8988T (cell line): ENCODE results near the gene MFN1.
"Not testable (repeated sequence)": the region's sequence is repeated elsewhere in the genome, so short reads cannot be mapped to it uniquely, and the experiment has no call there.

Experiments used
- DNase-seq: peaks from one replicate; pipeline ENCODE4 v3.0.0; 2011

MFN1 gene

GRCh38 chr3:179347345-179348194 is at the start of gene MFN1:
Gene MFN1 (plus strand): TSS chr3:179347709. CDS start chr3:179348852, 1,143 bp downstream.
- peak; percentile 73 for DNase-seq

- DNase-seq: no peak
Measured at GRCh38 chr3:179297971-179298725, 49.4 kb upstream of the MFN1 start.

GRCh38 chr3:179299316-179299715 is 48.2 kb upstream of the MFN1 start:
- no peak for DNase-seq

GRCh38 chr3:179299999-179300613 is 47.4 kb upstream of the MFN1 start:
- no peak for DNase-seq

GRCh38 chr3:179301645-179302044 is 45.9 kb upstream of the MFN1 start:
- DNase-seq: no peak

GRCh38 chr3:179302111-179302510 is 45.4 kb upstream of the MFN1 start:
- DNase-seq: no peak

- no peak for DNase-seq
Measured at GRCh38 chr3:179304605-179305004, 42.9 kb upstream of the MFN1 start.

- not testable (repeated sequence) for DNase-seq
Measured at GRCh38 chr3:179307362-179307761, 40.1 kb upstream of the MFN1 start.

GRCh38 chr3:179308001-179308400 is 39.5 kb upstream of the MFN1 start:
- DNase-seq: no peak

- DNase-seq: no peak
Measured at GRCh38 chr3:179309225-179310078, 38.1 kb upstream of the MFN1 start.

- DNase-seq: no peak
Measured at GRCh38 chr3:179318876-179319275, 28.6 kb upstream of the MFN1 start.

GRCh38 chr3:179321668-179322285 is 25.7 kb upstream of the MFN1 start:
- DNase-seq: no peak

- peak; percentile 94 for DNase-seq
Measured at GRCh38 chr3:179322286-179323196, 25.0 kb upstream of the MFN1 start, which contains the start of gene ZNF639. Gene ZNF639 (plus strand): TSS chr3:179323031. CDS start chr3:179328294, 5,263 bp downstream.

- DNase-seq: peak; percentile 41
Measured at GRCh38 chr3:179323197-179324110, 24.1 kb upstream of the MFN1 start.

- DNase-seq: peak; percentile 26
Measured at GRCh38 chr3:179324270-179324754, 23.2 kb upstream of the MFN1 start.

GRCh38 chr3:179330438-179330837 is 17.1 kb upstream of the MFN1 start:
- DNase-seq: no peak

- no peak for DNase-seq
Measured at GRCh38 chr3:179332240-179332639, 15.3 kb upstream of the MFN1 start.

GRCh38 chr3:179333084-179333483 is 14.4 kb upstream of the MFN1 start:
- DNase-seq: no peak

GRCh38 chr3:179336345-179336929 is 11.1 kb upstream of the MFN1 start:
- DNase-seq: no peak
